ENCODE measurements around the gene GAK.

GAK gene

DNA sequence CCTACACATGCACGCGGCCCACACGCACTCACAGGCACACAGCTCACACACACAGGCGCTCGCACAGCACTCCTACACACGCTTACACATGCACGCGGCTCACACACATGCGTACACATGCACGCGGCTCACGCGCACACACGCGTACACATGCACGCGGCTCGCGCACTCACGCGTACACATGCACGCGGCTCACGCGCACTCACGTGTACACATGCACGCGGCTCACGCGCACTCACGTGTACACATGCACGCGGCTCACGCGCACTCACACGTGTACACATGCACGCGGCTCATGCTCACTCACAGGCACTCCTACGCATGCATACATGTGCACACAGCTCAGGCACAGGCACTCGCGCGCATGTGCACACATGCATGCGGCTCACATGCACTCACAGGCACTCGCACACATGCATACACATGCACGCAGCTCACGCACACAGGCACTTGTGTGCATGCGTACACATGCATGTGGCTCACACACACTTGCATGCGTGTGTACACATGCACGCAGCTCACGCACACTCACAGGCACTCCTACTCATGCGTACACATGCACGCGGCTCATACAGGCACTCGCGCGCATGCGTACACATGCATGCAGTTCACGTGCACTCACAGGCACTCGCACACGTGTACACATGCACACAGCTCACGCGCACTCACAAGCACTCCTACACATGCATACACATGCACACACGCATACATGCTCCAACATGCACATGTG lies 44.9 kb downstream of the GAK start:
- DNase-seq (ENCODE audit: low read depth) = no peak

DNA sequence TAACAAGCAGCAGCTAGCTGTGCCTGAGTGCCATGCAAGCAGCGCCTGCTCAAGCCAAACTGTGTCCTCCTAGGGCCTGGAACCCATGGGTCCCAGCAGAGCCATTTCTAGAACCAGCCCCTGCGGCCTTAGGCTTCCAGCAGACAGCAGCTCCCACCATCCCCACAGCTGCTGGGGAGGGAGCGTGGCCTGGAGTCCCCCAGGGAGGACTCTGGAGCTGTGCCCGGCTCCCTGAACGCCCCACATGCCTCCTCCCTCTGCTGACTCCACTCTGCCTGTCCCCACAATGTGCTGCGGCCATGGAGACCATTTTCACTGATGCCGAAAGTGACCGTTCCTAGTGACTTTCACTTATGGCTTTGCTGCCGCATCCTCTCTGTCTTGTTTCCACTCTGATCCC lies 45.9 kb downstream of the GAK start:
- DNase-seq (ENCODE audit: low read depth) = no peak

DNA sequence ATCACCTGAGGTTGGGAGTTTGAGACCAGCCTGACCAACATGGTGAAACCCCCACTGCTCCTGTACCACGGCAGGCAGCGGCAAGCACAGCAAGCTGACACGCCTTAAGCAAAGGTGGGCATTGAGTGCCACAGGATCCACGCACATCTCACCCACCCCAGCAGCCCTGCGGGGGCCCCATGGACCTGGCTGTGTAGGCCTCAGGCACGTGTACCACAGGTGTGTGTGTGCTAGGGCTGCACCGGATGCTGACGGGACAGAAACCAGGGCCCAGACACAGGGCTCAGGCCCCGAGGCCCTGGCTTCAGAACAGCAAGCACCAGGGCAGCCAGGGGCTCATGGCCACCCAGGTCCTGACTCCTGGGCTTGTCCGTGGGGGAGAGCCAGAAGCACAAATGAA lies 46.8 kb downstream of the GAK start:
- DNase-seq (ENCODE audit: low read depth) = no peak

DNA sequence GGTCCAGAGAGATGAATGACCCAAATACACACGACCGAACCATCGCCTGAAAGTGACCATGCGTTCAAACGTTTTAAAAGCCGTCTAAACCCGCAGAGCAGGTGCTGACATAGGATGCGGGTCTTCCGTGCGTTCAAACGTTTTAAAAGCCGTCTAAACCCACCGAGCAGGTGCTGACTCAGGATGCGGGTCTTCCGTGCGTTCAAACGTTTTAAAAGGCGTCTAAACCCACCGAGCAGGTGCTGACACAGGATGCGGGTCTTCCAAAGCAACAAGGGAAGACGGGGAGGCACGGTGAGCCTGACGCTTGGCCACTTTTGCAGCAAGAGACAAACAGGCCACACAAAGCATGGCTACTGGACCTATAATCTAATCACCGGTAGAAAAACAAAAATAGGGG lies 47.2 kb downstream of the GAK start:
- DNase-seq (ENCODE audit: low read depth) = no peak

DNA sequence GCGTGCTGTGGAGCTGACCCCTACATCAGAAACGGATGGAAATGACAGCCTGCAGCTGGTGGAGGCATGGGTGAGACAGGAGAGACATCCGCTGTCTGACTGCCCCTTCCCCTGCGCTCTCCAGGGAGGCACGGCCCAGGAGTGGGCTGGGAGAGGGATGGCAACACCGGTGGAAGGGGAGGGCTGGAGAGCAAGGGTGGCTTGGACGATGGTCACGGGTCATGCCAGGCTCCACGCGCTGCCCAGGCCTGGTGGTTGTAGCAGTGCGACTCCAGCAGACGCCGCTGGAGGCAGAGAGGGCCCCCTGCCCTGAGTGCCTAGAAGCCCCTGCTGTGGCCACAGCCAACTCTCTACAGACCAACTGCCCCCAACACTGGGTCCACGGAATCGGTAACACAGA lies 47.9 kb downstream of the GAK start:
- no peak for DNase-seq (ENCODE audit: low read depth)

DNA sequence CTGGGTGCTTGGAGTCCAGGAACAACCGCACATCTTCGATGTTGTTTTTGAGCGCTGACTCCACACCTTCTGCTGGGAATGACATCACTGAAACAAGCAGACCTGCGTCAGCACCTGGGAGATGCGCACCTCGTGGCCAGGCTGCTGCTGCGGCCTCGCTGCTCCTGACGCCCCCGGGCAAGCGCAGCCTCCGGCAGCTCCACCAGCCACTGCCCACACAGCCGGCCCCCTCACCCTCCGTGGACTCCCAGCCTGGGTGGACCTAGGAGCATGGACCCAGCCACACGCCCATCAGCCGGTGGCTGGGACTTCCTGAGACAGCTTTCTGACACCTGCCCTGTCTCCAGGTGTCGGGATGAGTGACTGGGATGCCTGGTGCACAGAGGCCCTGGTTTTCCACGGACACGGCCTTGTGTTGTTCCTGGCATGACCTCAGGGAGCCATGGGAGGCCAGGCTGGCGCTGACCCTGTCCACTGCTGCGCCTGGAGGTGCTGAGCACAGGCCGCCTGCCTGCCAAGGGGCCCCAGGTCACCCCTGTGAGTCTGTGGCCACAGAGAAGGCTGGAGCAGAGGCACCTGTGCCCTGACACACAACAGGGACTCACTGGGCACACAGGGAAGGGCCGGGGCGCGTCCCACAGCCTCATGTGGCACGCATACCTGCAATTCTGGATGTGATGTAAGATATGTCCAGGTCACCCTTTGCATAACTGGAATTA lies 48.6 kb downstream of the GAK start:
- DNase-seq (ENCODE audit: low read depth) = no peak

DNA sequence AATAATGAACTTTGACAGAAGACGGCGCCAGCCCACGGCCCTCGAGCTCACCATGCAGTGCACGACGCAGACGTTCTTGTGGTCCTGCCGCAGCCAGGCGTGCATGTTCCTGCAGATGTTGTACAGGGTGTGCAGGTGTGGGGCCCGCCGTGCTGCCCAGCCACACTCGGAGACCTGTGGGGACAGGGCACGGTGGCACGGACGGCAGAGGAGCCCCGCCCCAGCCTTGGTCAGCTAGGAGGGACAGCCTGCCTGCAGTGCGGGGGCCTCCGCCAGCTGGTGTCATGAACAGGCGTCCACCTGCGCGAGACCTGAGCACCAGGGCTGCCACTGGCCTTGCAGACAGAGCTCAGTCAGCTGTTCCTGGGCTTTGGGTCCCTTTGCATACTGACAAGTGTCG lies 49.5 kb downstream of the GAK start:
- no peak for DNase-seq (ENCODE audit: low read depth)

DNA sequence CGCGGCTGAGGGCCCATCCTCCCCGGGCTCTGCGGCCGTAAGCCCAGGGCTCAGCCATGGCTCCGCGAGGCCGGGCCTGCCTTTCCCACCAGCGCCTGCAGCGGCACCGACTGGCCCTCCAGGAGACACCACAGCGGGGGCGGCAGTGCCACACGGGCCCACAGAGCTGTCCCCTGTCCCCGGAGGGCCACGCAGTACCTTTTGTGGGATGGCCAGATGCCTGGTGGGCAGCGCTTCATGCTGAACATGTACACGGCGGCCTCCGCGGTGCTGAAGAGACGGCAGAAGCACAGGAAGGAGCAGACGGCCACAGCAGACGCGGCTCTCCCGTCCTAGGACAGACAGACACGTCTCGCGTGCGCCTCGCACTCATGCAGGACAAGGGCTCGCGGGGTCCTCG lies 50.4 kb downstream of the GAK start:
- no peak for DNase-seq (ENCODE audit: low read depth)

DNA sequence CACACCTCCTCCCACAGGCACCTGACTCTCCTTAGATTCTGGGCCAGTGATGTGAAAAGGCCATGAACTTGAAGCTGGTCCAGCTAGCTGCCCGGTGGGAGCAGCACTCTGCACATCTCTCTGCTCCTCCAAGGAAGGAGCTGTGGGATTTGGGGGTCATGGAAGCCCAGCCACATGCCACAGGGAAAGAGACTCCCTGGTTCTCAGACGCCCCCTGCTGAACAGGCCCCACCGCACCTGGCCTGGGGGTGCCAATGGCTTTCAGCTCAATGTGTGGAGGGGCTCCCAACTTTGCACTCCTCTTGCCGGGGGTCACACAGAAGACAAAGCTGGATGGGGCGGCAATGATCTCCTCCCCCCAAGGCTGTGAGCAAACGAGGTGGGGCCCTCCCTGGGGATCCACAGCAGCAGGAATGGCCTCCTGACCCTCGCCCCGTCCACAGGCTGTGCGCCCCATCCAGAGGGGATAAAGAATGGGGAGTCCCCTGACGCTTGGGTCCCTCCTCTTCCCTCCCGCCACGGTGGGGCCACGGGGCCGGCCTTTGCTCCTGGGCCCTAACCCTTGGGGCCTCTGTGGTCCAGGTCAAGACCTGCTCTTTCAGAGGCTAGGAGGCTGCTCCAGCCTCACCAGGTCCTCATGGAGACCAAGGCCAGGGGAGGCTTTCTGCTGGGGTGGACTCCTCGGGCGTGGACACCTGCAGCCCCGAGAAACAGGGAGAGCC lies 51.3 kb downstream of the GAK start:
- no peak for DNase-seq (ENCODE audit: low read depth)

DNA sequence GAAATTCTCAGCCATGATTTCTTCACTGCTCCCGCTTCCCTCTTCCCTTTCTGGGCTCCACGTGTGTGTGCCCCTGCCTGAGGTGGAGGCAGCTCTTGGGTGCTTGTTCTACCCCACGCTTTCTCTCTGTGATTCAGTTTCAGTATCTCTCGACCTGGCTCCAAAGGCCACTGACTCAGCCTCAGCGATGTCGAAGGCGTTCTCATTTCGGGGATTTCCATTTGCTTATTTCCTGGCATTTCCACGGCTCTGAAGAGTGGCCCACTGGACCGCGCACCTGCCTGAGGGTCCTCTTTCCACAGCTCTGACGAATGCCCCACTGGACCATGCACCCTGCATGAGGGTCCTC lies 52.4 kb downstream of the GAK start:
- DNase-seq (ENCODE audit: low read depth) = peak; percentile 49

DNA sequence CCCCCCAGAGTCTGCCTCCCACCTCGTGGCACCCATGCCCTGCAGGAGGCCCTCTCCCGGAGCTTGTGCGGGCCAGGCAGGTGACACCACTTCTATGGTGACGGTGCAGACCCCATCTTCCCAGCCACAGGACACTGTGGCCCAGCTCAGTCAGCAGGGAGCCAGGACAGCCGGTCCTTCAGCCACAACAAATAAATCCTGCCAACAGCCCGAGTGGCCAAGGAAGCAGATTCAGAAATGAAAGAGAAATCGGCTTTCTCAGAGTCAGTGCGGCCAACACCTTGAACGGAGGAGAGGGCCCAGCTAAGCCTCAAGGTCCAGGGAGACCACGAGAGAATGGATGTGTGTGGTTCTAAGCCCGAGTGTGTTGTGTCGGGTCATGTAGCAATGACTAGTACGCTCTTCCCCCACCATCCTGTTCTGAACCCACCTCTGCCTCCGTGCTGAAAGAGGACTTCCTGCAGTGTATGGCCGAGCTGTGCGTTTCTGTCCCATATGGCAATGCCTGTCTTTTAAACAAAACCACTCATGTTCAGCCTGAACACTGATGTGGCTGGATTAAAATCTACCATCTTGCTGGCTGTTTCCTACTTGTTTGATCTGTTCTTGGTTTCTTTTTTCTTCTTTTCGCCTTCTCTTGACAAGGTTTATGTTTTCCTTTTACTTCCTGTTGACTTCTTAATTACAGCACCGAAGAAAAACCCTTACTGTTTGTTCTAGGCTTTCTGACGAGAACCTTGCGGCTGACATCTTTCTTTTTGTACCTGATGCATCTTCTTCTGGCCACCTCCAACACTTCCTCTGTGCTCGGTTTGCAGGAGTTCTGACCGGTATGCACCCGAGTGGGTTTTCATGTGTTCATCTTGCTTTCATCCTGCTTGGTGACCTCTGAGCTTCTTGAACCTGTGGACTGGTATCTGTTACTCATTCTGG lies 53.1 kb downstream of the GAK start:
- DNase-seq (ENCODE audit: low read depth) = peak; percentile 39

DNA sequence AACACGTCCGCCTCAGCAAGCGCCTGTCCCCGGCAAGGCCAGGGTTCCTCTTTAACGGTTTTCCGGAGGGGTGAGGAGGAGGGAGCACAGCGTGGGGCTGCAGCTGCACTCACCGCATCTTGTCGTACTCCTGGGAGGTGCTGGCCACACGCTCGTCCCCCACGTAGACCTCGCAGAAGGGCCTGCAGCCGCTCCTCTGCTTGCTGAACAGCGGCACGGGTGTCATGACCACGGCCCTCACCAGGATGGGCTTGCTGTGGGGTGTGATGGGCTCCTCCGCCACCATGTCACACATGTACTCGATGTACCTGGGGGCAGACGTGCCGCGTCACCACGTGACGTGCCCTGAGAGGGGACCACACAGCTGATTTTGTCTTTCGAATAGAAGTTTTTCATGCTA lies 54.6 kb downstream of the GAK start:
- DNase-seq (ENCODE audit: low read depth) = no peak

DNA sequence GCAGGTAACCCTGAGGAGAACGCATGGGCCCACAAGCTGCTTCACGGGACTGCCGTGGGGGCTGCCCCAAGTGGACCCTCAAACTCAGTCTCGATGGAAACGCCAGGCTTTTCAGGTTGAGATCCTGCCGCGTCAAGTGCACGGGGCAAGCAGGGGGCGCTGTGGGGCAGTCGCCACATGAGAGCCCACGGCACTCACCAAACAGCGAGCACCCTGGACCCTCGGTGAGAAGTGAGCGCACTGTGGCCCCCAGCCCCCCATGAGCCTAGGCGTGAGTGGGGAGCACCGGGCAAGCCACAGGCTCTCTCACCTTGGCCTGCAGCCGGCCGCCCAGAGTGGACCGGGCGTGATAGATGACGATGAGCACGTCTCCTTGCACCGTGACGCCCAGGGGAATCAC lies 55.3 kb downstream of the GAK start:
- DNase-seq (ENCODE audit: low read depth) = no peak

DNA sequence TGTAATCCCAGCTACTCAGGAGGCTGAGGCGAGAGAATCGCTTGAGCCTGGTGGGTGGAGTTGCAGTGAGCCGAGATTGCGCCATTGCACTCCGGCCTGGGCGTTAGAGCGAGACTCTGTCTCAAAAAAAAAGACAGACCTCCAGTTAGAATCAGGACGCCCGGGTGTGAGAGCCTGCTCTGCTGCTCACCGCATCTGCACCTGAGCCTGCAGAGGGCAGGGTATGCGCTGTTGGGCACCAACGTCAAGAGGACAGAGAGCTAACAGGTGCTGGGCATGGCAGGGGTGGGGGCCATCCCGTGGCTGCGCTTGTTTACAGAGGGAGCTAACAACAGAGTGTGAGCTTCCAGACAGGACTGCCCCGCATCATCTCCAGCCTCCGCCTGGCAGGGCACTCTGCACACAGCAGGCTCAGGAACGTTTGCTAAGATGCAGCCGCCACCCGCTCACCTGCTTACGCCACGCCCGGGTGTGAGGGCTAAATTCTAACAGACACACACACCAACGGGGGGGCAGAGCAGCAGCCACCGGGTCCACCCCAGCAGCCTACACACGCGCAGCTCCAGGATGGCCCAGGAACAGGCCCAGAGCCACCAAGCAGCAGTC lies 56.2 kb downstream of the GAK start:
- DNase-seq (ENCODE audit: low read depth) = no peak

DNA sequence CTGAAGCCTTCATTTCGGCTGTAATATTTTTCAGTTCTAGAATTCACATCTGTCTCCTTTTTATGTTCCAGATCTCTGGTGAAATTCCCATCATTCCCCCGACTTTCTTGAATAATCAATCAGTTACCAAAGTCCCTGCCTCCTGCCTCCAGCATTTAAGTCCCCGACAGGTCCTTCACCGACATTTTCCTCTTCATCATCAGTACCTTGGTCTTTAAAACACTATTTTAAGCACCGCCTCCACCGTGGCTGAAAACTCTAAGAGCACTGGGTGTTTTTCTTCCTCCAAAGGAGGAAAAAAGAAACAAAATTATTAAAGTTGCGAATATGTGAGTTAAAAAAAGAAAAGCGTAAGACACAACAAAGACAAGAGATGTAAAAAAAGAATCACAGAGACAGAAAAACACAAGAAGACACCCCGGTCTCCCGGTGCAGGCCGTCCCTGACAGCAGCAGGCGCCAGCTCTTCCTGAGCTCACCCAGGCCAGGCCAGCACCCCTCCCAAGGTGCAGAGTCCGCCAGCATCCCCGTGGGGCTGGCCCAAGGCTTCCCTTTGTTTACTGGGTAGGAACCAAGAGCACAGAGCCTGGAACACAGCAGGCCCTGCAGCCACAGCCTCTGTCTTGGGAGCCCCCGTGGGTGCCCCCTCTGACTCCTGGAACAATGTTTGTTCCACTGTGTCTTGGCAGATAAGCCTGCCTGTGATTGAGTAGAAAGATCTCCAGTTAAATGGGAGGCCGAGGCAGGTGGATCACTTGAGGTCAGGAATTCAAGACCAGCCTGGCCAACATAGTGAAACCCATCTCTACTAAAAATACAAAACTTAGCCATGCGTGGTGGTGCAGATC lies 56.9 kb downstream of the GAK start:
- DNase-seq (ENCODE audit: low read depth) = no peak

DNA sequence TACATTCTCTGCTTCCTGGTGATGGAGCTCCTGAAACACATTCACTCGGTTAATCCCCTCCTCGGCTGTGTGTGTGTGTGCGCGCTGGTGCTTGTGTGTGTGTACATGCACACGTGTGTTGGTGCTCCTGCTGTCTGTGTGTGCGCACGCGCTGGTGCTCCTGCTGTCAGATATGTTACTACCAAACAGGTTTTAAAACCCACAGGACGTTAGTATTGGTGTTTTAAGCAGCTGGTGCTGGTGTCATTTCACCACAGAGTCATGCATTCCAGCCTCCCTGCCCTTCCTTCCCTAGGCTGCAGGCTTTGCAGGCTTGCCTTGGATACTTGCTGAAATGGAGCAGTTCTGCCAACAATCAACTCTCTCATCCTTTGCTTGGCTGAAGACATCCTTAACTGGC lies 58.1 kb downstream of the GAK start:
- DNase-seq (ENCODE audit: low read depth) = no peak

DNA sequence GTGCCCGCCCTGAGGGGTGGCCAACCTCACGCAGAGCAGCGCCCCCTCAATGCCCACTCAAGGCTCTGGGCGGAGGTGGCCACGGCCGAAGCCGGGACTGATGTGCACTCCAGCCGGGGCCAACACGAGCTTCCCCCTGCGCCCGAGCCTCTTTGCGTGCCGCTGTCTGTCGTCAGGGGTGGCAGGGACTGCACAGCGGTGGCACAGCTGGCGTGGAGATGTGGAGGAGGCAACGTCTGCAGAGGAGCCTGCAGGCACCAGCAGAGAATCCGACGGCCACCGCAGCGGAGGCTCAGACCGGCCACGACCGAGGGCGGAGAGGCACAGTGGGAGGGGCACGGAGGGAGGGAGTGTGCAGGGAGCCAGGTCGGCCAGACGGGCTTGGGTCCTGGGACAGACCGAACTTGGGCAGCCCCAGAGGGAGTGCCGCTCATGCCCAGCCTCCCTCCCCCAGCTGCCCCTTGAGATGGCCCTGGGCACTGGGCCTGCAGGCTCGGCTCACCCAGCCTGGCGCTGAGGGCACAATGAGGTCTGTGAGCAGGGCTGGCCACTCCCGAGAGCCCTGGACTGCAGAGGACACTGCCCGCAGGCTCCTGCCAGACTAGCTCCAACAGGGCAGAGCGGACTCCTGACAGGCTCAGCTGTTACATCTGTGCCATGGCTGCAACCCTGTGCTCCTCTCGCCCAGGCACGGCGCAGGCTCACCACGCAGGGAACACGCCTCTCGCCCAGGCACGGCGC lies 59.7 kb downstream of the GAK start:
- no peak for DNase-seq (ENCODE audit: low read depth)

DNA sequence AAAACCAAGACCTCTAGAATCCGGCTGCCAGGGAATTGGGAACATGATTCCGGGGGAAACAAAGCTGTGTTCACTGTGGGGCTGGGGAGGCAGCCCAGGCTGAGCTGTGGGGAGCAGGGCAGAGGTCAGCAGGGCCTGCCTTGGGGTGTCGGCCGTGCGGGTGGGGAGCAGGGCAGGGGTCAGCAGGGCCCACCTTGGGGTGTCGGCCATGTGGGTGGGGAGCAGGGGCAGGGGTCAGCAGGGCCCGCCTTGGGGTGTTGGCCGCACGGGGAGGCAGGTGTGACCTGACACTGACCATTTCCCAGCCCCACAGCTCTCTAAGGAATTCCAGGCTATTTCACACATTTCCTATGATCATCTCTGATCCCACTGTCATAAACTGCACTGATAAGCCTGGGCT lies 60.6 kb downstream of the GAK start:
- no peak for DNase-seq (ENCODE audit: low read depth)

DNA sequence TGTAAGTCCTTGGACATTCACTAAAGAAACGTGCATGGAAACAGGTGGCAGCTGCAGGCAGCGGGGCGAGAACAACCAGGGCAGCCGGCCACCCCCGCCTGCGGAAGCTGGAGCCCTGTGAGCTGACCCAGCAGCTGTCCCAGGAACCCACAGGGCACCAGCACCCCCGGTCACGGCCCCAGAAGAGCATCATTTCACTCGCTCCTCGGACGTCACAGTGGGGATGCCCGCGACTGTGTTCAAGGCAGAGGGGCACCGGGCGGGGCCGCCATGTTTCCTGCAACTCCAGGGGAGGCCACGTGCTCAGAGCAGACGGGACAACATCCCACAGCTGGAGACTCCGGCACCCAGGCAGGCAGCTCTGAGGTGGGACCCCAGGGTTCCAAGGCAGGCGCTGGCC lies 61.2 kb downstream of the GAK start:
- no peak for DNase-seq (ENCODE audit: low read depth)

DNA sequence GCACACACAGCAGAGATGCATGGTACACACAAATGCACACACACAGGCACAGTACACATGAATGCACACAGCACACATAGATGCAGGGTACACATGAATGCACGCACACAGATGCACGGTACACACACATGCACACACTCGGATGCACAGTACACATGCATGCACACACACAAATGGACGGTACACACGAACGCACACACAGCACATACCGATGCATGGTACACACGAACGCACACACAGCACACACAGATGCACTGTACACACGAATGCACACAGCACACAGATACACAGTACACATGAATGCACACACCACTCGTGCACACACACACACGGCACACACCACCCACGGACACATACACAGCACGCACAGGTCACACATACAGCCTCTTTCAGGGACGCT lies 62.3 kb downstream of the GAK start:
- no peak for DNase-seq (ENCODE audit: low read depth)
